K562 treated with DMSO at 1 percent for 12 hours (cell line): ENCODE data around the gene RHOT2. TPM values are rescaled to one million over a fixed set of nuclear protein-coding genes. Genes with fewer than 3 reads are reported as not detected.

Experiments used
- total RNA-seq: library from RNA; unstranded; fragments of 300-600 nt; gene quantifications from 2 replicates; pipeline ENCODE4 v1.2.3, GENCODE V29; 2022; ENCODE audit not compliant: insufficient read depth

Gene RHOT2
- 131 and 154 TPM in 2 replicates for total RNA-seq

GRCh38 chr16:667780-668518 is at the start of gene RHOT2:
Gene RHOT2 (plus strand): TSS chr16:668132. CDS start chr16:668200, 68 bp downstream.

GRCh38 chr16:630815-631405 is 37.0 kb upstream of the RHOT2 start, which contains the start of gene WFIKKN1:
Gene WFIKKN1 (plus strand): TSS chr16:630985. CDS start chr16:631254, 269 bp downstream.

GRCh38 chr16:636206-637080 is 31.5 kb upstream of the RHOT2 start, which contains the start of gene METTL26:
Gene METTL26 (minus strand): TSS chr16:636305. CDS start chr16:636290, 15 bp downstream.

GRCh38 chr16:641326-642188 is 26.4 kb upstream of the RHOT2 start, which contains the start of gene MCRIP2:
Gene MCRIP2 (plus strand): TSS chr16:641828. CDS start chr16:641992, 164 bp downstream.

GRCh38 chr16:648781-649589 is 18.9 kb upstream of the RHOT2 start, which contains the start of gene WDR90:
Gene WDR90 (plus strand): TSS chr16:649365. CDS start chr16:649417, 52 bp downstream.

GRCh38 chr16:674968-675883 is 7.3 kb downstream of the RHOT2 start, which contains the start of gene RHBDL1:
Gene RHBDL1 (plus strand): TSS chr16:675671. CDS start chr16:675791, 120 bp downstream.

GRCh38 chr16:679814-680624 is 12.1 kb downstream of the RHOT2 start, which contains the start of gene STUB1:
Gene STUB1 (plus strand): TSS chr16:680410. CDS start chr16:680526, 116 bp downstream.

GRCh38 chr16:684071-684794 is 16.3 kb downstream of the RHOT2 start, which contains the start of gene JMJD8:
Gene JMJD8 (minus strand): TSS chr16:684334. CDS start chr16:684319, 15 bp downstream.

GRCh38 chr16:705431-706188 is 37.7 kb downstream of the RHOT2 start, which contains the start of gene FBXL16:
Gene FBXL16 (minus strand): TSS chr16:705801. CDS start chr16:697405, 8,396 bp downstream.

GRCh38 chr16:714558-715476 is 46.9 kb downstream of the RHOT2 start, which contains the start of gene METRN:
Gene METRN (plus strand): TSS chr16:715118. CDS start chr16:715290, 172 bp downstream.

GRCh38 chr16:720990-721764 is 53.2 kb downstream of the RHOT2 start, which contains the start of gene ANTKMT:
Gene ANTKMT (plus strand): TSS chr16:721146. CDS start chr16:721275, 129 bp downstream.

